HUDEP-2 (cell line): ENCODE measurements around the gene PRR13.

Experiments
- DNase-seq, 76 experiments: peaks; one replicate each; lab custom pipeline; 2025; ENCODE audit not compliant: unreplicated experiment in 76 of 76; lab: John Stamatoyannopoulos, UW

The PRR13 gene

GRCh38 chr12:53489242-53489864 lies 47.8 kb downstream of the PRR13 start:
- no peak for DNase-seq

DNA sequence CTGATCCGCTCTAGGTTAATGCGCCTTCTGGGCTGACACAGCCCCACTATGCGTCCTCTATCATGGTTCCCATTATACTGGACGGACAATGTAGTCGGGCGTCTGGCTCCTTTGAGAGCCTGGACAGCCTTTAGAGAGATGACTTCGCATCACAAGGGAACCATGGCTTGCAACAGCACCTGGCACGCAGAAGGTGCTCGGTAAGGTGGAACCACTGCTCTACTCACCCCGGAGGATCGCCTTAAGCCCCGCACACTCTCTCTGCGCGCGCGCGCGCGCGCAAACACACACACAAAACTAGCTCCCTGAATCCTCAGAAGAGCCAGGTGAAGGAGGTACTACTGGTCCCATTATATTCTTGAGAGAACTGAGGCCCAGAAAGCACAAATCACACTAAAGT lies 50.7 kb downstream of the PRR13 start:
- no peak for DNase-seq

DNA sequence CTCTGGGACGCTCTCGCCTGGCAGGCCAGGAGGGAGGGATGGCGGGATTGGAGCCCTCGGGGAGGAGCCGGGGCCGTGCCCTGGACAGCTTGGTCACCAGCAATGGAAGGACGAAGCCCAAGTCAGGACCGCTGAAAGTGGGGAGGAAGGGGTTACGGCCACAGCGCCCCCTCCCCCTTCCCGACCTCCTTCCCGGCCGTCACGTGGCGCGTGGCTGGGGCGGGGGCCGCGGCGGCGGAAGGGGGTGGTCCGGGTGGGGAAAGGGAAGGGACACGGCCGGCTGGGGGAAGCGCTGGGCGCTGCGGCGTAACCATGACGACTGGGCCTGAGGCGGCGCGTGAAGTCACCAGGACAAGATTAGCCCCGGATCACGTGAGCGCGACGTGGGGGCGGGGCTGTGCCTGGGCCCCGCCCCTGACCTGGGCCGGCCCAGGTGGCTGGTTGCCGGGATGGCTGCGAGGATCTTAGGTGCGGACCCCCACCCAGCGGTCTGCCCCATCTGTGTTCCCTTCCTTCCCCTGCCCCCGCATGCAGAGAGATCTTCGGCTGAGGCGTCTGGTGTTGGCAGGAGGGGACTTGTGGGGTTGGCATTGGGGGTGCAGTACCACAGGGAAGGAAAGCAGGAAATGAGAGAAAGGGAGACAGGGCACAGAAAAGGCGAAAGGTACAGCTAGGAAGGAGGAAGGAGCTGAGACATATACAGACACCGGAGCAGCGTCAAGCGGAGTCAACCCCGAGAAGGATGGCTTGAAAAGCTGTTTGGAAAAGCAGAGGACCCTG lies 51.5 kb downstream of the PRR13 start:
- peak in 73 of 76 experiments; percentile 27 to 87 (median 74) for DNase-seq

- peak in 5 of 76 experiments; percentile 10 to 31 (median 18) for DNase-seq
Measured at GRCh38 chr12:53493610-53494391, 52.3 kb downstream of the PRR13 start.
